Measurements from ENCODE around the gene LOXL4.

Gene LOXL4

DNA sequence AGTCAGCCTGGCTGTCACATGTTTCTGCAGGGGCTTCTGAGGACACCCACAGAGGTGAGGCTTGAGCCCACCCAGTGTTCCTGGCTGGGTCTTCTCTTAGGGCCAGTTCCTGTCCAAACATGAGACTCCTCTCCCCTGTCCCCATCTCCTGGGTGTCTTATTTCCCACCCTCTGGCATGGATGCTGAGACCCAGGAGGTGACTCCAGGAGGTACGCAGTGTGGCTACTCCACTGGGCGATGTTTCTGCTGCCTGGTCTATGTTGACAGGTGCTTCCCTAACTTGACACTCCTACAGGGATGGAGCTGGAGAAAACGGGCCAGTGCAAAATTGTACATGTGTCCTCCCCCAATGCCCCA is 26.3 kb upstream of the LOXL4 start:
- DNase-seq, result no peak

DNA sequence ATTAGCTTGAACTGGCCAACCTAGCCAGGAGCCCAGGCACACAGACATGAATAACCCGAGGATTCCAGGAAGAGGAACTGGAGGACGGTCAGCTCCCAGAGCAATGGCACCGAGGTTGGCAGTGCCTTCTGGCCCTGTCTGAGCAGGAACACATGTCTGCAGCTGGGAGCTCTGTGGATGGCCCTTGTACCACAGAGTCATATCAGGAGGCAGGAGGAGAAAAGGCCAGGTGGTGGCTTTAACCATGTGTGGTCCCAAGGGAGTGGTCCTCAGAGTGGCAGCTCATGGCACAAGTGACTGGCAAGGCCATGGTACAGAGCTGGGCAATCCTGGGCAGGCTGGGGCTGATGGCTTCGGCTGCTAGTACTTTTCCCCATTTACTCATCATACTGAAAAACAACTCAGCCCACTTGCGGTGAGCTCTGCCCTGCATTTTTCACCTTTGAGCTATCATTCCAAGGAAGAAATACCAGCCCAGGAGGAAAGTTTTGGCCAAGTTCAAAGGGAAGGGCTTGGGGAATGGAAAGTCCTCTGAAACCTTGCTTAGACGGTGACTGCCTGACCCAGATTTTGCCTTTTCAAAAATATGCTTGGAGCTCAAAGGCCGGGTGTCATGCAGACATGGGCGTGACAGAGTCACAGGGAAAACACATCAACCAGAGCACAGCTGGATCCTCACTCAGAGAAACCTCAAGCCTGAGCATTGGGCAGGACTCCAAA is 25.7 kb upstream of the LOXL4 start:
- DNase-seq, result no peak

DNA sequence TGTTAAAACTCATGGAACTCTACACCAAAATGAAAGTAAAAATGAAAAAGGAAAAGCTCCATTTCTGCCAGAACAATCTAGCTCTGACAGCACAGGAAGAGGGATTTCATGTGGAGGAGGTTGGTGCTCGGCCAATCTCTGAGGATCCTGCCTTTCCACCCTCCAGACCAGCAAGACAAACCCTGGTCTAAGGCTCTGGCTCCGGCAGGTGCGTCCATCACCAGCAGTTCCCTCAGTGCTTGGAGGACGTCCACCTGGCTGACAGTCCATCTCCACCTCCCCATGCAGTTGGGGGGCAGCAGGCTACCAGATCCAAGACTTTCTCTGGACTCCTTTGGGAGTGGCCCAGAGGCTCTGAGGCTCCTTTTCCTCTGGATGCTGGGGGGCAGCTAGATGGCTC is 25.0 kb upstream of the LOXL4 start:
- no peak for DNase-seq

DNA sequence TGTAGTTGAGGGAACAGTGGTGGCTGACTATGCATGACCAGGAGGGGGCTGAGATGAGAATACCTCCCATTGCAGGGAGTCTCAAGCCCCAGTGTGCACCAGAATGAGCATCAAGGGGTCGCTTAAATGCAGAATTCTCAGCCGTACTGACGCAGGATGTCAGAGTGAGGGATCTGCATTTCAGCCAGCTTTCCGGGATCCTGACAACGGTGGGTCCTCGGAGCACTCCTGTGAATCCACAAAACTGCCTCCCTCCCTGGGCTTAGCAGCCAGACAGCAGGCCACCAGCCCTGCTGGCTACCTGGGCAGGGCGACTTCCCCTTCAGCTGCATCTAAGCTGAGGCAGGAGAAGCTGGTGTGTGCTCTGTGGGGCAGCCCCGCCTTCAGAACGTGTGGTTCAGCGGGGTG is 21.8 kb upstream of the LOXL4 start:
- DNase-seq, result no peak

DNA sequence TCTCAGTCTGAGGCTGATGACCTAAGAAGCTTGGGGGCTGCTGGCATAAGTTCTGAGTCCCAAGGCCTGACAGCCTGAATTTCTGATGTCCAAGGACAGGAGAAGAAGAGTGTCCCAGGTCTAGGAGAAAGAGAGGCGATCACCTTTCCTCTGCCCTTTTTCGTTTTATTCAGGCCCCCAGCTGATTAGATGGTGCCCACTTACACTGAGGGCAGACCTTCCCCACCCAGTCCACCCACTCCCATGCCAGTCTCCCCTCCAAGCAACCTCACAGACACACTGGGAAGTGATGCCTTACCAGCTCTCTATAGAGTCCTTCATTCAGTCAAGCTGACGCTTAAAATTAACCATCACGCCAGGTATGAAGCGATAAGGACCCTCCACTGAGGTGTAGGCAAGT is 19.3 kb upstream of the LOXL4 start:
- no peak for DNase-seq

DNA sequence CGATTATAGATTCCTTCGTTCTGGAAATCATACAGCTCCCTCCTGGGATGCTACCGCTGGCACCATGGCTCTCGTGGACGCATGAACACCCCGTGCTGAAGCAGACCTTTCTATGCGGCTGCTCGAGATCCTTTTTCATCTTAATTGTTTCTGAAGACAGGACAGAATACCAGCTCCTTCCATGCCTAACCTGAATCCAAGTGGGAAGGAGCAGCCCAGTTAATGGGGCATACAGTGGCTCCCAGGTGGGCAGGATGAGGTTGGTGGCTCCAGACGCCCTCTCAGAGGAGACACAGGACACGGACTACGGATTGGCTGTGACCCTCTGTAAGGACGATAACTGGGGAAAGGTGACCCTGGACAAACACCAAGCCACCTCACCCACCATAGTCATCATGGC is 18.4 kb upstream of the LOXL4 start:
- no peak for DNase-seq

DNA sequence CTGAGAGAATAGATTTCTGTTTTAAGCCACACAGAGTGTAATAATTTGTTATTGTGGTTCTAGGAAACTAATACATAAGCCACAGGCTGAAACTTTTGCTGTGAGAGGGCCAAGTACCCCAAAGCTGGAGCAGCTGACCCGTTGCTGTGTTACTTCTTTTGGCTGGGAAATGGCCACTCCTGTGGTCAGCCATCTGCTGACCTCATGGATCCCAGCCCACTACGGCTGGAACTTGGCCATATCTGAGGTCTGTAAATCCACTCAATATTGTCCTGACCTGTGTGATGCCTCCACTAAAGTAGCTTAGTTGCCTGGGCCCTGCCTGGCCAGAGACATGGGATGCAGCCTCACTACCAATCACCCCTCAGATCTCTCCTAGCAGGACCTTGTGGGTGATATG is 17.4 kb upstream of the LOXL4 start:
- DNase-seq, result no peak

DNA sequence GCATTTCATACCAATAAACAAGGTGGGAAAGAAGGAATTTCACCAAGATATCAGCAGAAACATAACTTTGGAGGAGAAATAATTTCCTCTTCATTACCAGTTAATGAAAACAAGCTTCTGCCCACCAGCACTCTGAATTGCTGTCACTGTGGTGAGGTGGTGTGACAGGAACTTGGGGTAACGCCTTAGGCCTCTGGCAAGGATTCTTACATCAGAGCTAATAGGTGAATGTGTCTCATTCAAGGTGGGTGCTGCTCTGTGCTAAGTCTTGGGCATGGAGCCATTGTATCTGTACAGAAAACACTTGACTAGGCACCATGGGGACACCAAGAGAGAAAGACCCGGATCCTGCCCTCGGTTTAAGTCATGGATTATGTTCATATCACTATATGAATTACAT is 8.3 kb upstream of the LOXL4 start:
- DNase-seq, result no peak

DNA sequence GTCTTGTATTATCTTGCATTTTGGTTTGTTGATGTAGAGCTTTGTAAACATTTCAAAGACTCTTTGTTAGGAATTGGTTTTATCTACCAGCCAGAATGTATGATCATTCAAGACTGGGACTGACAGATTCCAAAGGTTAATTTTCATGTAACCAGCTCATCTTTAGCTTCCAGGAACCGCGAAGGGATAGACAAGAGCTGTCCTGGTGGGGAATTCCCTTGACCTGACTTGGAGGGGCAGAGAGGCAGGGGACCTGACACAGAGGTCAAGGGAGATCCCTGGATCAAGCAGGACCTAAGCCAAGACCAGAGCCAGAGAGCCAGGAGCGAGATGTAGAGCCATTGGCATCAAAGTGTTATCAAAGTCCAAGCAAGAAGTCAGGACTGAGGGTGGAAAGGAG is 6.6 kb upstream of the LOXL4 start:
- DNase-seq, result no peak

DNA sequence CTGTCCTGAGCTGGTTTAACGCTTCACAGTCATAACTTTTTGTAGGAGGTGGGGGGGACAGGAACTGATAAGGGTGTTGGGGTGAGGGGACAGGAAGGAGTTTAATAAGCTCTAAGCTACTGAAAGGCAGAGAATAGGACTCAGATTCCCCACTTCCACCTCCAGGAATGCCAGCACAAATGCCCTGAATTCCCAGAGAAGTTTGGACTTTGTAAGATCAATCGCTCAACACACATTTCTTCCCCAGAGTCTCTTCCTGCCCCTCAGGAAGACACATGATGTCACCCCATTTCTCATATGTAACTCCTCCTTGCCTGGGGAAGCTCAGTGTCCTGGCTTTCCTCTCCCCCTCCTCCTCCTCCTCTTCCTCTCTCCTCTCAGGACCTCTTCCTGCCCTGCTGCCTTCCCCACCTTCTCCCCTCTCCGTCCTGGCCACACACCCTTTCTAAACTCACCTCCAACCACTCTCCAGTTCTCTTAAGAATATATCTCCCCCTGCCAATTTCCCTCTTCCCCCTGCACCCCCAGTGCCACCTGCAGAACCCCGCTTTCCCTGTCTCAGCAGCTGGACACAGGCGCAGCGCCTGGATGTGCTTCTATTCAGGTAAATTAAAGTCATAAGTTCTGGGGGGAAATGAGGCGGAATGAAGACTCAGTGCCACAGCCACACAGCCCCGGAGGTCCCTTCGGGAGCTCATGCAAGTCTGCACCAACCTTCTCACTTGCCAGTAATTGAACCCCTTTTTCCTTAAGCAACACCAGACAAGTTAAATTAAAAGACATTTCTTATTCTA is 5.3 kb upstream of the LOXL4 start:
- no peak for DNase-seq

DNA sequence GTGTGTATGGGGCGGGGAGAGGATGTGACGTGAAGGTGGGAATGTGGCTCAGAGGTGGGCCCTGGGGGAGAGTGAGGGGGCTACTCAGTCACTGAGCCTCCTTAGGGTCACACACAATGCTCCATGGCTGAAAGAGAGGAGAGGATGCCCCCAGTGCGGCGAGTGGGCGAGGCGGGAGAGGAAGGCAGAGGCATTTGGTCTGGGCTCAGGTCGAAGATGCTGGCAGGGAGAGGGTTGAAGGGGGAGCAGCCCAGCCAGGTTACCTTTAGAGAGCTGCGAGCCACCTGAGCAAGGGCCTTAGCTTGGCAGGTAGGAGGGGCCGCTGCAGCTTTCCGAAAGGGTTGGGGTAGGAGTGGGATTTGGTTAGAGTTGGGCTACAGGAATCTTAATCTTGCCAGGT is 4.7 kb upstream of the LOXL4 start:
- no peak for DNase-seq

DNA sequence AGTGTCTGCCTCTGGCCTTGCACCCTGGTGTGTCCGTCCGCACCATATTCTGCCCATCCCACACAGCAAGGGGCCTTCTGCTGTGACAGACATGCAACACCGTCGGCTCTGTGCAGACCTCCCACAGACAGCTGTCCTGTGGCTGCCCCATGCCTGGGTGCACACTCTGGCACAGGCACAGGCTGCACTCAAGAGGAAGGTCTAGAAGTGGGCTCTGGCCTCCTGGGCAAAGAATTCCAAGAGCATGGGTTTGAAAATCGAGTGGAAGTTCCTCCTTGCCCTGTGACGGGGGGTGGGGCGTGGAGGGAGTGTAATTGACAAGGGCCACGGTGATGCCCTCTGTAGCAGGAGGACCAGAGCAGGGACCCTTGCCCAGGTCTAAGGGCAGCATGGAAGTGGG is 4.3 kb upstream of the LOXL4 start:
- no peak for DNase-seq

DNA sequence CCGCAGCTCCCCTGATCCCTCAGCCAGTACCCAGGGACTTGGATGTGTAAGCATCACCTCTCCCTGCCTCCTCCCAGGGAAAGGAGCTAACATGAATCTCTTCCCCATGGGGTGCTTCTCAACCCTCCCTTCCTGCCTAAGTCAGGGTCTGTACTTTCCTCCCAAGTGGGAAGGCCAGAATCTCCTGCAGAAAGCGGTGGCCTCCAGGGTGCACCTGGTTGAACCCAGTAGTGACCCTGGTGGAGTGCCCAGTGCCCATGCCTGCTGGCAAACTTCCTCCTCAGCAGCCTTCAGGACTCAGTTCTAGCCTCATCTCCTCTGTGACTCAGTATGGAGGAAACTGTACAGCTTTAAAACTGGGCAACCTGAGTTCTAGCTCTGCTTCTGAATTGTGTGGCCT is 2.8 kb upstream of the LOXL4 start:
- DNase-seq, result no peak

DNA sequence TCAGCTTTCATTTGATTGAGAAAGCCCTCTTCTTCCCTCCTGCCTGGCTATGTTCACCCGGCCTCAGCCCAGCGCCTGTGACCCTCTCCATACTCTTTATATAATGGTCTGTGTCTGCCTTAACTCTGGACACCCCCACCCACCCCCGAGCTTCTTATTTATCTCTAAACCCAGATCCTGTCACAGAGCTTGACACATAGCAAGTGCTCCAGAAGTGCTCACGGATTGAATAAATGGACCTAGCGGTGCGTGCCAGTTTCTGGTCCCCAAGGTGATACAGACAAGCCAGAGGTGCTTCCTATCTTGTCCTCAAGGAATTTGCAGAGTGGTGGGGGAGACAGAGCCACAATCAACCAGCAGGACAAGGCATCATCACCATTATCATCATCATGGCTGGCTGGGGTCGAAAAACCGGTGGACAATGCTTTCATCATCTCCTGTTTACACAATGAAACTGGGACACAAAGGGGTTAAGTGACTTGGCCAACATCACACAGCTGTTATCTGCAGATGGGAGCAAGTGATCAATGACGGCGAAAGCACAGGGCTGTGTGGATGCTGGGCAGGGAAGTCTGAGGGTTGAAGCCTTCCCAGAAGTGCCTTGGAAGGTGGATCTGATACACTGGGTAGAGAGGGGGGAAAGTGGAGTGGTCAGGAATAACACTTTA is 2.2 kb upstream of the LOXL4 start:
- no peak for DNase-seq

DNA sequence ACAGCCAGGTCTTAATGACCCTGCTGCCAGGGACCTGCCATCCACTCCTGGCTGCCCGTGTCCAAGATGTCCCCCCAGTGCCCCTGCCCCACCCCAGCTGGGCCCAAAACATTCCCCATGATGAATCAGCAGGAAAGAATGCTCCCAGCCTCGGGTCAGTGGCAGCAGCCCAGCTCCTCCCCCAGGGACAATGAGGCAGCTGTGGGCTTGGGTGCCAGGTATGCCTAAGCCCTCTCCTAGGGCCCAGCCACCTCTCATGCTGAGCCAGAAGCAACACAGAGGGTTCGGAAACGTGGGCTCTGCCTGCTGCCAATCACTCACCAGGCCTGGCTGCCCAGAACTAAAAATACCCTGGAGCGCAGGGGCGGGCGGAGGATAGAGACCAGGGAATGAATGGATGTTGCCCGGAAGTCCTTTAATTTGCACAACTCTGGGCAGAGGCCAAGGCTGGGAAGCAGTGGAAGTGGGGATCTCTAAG is 1.5 kb upstream of the LOXL4 start:
- no peak for DNase-seq

DNA sequence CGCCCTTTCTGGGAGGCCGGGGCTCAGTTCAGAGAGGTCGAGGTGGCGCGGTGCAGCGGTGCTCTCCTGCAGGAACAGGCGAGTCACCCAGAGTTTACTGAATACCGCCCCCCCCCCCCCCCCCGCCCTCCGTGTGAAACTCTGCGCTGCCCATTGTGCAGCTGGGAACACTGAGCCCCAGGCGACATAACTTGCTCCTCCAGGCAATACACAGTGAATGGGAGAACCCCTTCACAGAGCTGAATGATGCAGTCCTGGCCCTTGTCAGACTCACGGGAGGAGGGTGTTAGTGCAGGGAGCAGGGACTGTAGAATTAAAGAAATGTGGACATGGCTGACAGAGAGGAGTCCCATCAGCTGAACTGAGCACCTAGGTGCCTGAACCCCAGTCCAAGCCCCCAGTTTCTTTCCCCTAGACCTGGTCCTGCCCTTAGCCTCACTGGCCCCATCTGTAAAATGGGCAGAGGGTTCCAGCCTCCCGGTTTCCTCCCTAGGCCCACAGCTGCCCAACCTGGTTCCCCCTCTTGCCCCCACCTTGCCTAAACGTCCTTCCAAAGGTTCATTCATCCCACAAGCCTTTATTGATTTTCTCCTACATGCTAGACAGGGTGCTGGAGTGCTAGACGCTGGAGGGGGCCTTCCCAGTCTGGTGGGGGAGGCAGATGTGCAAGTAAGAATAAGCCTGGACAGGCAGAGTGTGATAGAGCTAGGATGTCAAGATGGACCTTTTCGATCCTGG is 869 bp upstream of the LOXL4 start:
- no peak for DNase-seq

DNA sequence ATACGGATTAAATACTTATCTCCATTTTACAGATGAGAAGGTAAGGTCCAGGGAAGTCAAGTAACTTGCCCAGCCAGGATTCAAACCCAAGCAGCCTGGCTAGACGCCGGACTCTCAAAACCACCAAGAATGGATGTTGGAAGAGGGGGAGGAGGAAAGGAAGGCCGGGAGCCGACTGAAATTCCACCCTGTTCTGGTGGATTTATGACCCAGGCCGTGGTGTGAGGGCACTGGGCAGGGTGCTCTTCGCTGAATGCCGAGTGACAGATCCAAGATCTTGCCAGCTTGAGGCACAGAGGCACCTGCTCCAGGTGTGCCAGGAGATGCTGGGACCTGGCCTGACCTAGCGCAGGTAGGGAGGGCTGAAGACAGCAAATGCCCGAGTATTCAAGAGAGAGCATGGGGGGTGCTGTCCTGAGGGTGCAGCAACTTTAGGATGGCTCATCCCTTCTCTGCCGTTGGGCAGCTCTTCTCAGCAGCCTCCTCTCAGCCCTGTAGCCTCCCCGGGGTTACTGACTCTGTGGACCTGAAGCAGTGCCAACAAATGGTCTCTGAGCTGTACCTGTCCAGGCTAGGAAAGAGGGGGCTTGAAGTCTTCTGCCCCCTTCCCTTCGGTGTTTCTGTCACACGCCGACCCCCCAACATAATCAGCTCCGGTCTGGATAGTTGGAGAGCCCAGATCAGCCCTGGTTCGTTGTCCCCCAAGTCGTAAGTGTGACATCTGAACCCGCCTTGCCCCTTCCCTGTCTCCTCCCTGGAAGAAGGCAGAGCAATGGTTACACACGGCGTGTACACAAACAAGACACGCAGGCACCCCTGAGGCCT is 713 bp downstream of the LOXL4 start:
- DNase-seq, result no peak

DNA sequence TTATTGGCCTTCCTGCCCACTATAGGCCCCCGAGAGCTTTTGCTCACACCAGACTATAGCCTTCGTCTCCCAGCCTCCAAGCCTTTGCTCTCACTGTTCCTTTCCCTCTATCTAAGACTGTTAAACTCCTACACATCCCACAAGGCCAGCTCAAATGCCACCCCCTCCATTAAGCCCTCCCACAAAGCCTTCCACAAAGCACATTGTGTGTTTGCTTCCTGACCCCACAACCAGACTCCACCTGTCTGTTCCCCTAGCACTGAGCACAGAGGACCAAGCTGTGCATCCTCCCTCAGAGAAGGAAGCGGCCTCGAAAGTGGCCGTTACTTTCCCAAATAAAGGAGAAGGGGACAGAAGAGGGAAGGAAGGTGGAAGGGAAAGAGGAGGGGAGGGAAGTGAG is 1.3 kb downstream of the LOXL4 start:
- no peak for DNase-seq

DNA sequence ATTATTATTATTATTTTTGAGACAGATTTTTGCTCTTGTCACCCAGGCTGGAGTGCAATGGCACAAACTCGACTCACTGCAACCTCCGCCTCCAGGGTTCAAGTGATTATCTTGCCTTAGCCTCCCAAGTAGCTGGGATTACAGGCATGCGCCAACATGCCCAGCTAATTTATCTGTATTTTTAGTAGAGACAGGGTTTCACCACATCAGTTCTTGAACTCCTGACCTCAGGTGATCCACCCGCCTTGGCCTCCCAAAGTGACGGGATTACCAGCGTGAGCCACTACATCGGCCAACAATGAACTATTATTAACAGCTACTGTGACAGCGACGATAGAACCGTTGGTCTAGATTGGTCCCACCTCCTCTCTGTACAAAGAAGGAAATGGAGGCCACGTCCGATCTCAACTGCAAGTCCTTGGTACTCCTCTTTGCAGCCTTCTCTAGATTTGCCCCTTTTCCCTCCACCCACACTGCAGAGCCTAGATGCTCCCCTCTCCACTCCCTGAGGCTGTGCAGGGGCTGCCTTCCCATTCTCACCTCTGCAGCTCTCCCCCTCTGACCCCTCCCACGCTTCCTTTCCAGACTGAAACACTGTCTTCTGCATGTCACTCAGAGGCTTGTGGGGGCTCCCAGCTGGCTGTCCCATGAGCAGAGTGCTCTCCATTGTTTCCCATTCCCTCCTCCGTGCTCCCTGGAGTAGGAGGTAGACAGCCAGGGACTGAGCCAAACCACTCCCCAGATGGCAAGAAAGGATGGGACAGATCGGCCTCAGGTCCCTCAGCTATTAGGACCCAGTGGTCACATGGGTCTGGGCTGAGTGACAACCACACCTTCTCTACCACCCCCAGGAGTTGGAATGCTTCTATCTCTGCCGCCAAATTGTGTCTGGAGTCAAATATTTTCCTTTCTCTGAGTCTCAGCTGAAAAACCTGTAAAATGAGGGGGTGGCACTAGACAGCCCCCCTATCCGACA is 2.3 kb downstream of the LOXL4 start:
- no peak for DNase-seq

DNA sequence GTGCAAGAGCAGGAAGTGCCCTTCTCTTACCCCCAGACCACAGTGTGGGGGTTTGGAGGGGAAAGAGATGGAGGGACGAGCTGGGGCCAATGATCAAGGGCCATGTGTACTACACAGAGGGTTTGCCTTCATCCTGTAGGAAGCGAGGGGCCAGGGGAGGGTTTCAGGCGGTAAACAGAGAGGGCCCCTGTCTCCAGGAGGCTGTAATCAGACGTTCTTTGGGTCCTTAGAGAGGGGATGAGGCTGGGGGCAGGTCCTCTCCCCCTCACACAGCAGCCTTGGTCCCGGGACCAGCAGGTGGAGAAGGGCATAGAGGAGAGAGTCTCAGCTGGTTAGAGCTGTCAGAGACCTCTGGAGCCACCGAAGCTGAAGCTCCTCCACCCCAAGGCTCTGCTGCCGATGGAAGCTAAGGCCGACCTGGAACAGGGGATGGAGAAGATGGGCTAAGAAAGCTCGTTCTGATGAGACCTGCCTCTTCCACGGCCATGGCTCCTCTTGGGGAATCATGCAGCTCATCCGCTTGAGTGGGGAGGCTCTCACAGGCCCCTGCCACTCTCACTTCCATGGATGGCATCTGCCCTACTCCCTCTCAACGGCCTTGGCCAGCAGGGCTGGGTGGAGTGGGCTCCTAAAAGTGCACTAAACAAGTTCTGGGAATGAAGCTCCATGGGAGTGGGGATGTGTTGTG is 3.5 kb downstream of the LOXL4 start:
- DNase-seq, result no peak

Measured in inflammatory macrophage (primary cell).